Stimulated activated CD4-positive, alpha-beta T cell treated with anti-CD3 and anti-CD28 coated beads, Interleukin-15, amount 100 ng/mL, for 24 hours (primary cell): Measurements from ENCODE around the gene VAV2.
A peak's percentile ranks its signal among the peaks of the same experiment; 100 is the strongest.

Experiments
- DNase-seq: peaks from one replicate; pipeline ENCODE4 v3.0.0-alpha.2; 2020

Gene VAV2

DNA sequence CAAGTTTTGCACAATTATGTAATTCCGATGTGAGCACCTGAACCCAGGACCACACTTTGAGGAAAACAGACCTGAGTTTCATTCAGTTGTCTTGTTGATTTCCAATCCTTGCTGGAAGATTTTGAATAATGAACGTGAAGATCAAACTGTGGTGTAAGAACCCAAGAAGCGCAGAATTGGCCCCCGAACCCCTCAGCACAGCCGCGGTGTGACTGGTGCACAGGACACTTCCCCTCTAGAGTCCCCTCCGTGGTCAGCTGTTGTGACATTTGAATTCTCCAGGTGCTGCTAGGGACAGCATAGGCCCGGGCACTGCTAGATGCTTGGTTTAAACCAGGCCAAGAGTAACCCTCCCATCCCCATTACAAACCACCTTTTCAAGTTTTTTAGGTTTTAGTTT lies 34.9 kb upstream of the VAV2 start:
- no peak for DNase-seq

DNA sequence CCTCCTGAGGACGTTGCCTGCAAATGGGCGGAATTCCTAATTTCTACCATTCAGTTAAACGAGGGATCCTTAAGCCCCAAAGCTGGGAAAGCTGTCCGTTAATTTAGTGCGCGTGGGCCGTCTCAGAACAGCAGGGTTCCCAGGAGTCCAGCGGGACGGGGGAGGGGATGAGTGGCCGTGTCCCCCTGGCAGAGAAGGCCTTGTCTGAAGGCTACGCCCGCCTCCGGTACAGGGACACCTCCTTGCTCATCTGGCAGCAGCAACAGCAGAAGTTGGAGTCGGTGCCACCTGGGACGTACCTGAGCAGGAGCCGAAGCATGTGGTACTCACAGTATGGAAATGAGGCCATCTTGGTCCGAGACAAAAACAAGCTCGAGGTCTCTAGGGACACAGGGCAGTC lies 34.5 kb upstream of the VAV2 start:
- no peak for DNase-seq

DNA sequence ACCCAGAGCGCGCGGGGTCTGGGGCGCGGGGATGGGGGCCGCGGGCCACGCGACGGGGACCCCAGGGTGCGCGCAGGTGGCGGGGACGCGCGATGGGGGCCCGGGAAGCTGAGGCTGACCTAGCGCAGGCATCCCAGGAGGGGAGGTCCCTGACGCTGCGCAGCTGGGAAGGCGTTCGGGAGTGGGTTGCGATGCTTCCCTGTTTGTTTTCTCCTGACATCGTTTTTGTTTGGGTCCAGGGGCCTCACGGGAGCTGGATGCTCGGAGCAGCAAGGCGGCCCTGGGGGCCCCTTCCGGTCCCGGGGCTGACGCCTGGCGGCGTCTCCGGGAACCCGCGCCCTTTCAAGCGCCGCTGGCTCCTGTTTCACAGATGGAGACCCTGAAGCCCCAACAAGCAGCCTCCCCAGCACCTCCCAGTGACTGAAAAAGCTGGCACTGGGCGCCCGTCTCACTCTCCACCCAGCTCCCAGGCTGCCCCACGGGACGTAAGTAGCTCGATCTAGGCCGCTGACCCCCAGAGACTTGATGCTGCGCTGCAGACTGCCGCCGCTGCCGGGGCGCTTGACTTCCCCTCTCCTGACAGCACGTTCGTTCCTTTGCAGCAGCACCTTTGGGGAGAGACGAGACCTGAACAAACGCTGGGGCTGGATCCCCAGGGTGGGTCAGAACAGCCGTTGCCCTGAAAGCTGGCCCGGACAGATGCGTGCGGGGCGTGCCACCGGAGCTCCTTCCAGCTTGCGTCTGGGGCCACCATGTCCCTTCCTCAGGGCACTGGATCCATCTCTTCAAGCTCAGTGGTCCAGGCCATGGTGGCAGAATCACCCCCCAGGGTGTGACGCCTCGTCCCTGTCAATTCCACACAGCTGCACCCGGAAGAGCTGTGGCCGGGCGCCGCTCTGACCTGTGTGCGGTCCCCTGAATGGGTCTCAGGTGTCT lies 33.8 kb upstream of the VAV2 start:
- DNase-seq: peak; percentile 68

DNA sequence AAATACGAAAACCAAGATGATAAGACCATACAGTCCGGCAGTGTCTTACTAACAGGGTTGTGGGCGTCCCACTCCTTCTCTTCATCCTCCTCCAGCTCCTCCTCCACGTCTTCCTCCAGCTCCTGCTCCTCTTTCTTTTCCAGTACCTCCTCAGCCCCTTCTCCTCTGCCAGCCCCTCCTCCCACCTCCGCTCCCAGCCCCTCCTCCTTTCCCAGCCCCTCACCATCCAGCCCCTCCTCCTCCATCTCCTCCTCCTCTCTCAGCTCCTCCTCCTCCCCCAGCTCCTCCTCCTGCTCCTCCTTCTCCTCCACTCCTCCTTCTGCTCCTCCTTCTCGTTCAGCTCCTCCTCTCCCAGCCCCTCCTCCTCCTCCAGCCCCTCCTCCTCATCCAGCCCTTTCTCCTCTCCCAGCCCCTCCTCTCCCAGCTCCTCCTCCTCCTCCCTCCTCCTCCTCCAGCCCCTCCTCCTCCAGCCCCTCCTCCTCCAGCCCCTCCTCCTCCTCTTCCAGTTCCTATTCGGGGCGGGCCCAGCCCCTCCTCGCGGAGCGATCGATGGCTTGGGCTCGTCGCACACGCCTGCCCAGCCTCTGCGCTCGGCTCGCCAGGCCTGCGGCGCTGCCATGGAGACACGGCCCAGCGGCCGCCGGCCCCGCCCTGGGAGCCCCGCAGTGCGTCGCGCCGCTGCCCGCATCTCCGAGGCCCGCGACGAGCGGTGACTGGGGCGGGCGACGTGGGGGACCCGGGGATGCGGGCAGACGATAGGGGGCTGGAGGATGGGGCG lies 32.9 kb upstream of the VAV2 start, which contains the start of gene BRD3OS:
Gene BRD3OS (plus strand): TSS at position 654 of the 778 bp plus-strand sequence. CDS start 1,267 bp downstream, outside the sequence.
- peak; percentile 94 for DNase-seq

DNA sequence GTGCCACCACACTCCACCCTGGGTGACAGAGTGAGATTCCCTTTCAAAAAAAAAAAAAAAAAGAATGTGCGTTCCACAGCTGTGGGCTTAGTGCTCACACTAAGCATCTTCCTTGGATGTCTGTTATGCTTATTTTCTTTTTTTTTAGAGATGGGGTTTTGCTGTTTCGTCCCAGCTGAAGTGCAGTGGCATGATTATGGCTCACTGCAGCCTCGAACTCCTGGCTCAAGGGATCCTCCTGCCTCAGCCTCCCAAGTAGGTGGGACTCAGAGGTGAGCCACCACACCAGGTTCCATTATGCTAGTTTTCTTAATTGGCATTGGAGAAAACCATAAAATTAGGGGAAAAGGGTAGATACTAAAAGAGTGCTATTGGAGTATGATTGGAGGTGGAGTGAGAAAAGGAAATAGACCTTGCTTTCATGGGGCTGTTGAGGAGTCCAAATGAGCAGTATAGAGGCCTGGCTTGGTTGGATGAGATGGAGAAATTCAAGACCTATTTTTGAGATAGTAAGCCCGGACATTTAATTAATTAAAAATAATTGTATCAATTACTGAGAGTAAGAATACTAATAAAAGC lies 32.2 kb upstream of the VAV2 start:
- no peak for DNase-seq

DNA sequence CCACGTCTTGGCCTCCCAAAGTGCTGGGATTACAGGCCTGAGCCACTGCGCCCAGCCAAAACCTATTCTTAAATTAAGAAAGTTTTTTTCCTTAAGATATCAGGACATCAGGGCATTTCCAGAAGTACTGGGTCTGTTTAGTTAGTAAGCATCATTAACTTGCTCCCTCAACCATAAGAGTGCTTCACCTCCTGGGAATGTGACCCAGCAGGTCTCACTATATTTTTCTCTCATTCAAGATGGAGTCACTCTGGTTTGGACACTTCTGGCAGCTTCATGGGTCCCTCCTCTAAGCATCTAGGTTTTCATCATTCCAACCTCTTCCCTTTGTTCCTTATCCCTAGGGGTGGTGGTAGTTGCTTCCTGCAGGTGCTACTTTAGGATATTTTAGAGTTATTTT lies 22.8 kb upstream of the VAV2 start:
- DNase-seq: no peak

DNA sequence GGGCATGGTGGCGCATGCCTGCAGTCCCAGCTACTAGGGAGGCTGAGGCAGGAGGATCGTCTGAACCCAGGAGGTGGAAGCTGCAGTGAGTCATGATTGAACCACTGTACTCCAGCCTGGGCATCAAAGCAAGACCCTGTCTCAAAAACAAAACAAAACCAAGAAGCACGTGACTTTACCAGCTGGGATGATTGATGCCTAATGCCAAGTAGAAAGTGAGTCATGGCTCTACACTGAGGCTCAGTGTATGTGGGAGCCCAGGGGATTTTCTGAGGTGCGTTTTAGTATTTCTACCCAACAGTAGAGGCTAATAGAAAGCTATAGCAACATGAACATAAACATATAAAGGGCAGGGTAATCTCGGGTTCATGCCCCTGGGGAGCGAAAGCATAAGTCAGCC lies 19.3 kb upstream of the VAV2 start:
- no peak for DNase-seq

DNA sequence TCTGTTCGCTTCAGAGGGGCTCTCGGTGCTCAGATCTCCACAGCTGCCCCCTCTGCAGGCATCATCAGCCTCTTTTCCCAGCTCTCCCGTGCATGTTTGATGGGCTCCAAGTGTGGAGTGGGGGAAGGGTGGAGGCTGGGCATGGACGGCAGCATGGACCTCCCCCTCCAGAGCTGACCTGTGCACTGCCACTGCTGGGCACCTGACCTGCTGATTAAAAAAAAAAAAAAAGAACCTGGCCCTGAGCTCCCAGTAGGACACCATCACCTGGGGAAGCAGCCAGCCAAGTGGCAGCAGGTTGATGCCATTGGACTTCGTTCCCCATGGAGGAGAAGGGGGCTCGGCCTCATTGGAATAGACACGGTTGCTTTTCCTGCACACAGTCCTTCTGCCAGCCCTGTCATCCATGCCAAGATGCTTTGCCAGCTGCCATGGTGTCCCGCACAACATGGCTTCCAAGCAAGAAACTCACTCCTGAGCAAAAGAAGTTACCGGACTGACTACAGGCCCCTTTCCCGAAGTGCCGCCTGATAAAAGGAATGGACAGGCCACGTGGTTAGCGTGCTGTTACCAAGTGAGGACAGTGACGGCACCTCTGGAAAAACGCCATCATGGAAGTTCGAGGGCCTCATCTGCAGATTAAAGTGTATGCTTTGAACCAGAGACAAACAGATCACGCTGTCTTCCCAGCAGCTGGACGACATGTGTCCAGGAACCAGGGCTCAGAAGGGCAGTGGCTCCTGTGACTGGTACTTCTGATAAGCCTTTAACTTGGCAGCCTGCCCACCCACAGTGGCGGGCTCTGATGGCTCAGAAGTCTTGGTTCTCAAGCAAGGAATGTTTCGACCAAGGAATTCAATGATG lies 18.4 kb upstream of the VAV2 start:
- DNase-seq: no peak

DNA sequence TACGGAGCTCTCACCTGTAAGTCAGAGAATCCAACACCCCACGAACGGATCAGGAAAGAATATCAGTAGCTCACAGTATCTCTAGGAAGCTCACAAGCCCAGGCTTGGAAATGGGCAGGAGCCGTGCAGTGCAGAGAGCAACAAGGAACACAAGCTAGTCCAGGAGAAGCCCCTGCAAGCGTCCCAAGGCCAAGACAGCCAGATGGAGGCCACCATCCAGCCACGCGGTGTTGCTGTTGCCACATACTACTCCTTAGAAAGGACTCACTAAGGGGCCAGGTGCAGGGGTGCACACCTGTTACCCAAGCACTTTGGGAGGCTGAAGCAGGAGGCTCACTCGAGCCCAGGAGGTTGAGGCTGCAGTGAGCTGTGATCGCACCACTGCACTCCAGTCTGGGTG lies 15.4 kb upstream of the VAV2 start:
- DNase-seq: no peak

DNA sequence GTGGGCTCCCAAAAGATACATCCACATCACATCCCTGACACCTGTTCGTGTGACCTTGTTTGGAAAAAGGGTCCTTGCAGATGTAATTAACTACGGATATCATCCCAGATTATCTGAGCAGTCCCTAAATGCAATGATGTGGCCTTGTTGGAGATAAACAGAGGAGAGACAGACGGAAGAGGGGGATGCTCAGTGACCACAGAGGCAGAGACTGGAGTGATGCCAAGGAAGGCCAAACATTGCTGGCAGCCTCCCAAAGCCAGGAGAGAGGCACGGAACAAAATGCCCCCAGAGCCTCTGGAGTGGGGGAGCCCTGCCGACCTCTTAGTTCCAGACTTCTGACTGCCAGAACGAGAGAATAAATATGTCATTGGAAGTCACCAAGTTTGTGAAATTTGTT lies 15.0 kb upstream of the VAV2 start:
- DNase-seq: no peak

DNA sequence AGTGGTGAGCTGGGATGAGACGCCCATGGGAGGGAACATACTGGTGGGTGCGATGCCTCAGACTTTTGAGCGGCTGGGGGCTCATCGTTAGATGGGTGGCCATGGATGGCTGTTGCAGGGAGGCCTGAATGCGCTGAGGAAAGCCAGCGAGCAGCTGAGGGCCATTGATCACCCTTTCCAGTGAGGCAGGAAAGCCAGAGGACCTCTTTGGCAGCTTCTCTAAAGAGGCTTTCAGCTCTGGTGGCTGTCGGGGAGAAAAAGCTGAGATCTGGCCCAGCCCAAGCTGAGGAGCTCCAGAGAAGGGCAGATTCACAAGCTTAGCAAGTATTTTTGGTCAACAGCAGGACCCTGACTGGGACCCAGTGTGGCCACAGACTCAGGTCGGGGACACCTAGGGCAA lies 13.3 kb upstream of the VAV2 start:
- no peak for DNase-seq

DNA sequence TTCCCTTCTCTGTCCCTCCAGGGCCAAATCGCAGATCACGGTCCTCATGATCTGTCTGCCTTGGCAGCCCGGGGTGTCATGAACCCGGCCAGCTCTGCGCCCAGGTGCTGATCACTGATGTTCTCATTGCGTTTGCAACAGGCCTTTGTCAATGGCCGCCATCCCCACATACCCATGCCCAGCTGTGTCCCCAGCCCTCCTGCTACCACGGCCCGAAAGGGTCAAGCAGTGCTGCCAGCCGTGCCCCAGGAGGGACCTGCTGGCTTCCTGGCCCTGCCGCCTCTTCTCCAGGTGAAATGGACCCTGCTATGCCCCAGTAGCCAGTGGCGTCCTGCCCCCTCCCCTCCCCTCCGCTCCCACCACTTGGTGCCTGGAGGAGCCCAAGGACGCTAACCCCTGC lies 12.8 kb upstream of the VAV2 start:
- no peak for DNase-seq

DNA sequence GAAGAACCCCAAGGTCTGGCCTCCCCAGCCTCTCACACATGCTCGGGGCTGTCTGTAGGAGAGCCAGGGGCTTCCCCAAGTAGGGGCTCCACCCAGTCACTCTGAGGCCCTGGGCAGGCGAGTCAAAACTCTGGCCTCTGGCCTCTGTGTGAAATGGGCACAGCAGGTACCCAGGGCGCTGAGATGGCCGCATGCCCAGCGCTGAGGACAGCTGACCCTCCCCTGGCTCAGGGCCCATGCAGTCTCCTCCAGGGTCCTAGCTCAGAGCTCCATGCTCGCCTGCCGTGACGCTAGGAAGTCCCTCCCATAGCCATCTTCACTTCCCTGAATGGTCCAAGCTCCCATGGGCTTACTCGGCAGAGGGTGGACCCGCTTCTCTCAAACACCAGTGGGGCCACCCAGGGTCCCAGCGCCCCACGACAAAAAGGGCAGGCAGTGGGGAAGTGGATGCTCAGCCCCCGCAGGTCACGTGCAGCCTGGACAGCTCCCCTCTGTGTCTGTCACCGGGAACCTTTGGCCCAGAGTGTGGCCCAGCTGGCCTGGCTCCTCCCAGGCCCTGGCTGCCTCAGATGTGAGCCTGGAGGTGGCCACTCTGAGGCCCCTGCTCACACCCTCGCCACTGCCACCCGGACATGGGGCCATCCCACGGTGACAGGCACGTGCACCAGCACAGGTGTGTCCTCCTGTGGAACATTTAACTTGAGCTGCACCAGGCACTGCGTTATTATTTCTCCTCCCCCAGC lies 12.2 kb upstream of the VAV2 start:
- DNase-seq: no peak

DNA sequence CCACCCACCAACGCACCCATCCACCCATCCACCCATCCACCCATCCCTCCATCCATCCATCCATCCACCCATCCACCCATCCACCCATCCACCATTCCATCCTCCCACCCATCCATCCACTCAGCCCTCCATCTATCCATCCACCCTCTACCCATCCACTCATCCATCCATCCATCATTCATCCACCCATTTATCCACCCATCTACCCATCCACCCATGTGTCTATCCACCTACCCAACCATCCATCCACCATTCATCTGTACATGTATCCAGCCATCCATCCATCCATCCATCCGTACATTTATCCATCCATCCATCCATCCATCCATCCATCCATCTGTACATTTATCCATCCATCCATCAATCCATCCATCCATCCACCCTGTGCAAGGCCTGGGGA lies 11.1 kb upstream of the VAV2 start:
- no peak for DNase-seq

DNA sequence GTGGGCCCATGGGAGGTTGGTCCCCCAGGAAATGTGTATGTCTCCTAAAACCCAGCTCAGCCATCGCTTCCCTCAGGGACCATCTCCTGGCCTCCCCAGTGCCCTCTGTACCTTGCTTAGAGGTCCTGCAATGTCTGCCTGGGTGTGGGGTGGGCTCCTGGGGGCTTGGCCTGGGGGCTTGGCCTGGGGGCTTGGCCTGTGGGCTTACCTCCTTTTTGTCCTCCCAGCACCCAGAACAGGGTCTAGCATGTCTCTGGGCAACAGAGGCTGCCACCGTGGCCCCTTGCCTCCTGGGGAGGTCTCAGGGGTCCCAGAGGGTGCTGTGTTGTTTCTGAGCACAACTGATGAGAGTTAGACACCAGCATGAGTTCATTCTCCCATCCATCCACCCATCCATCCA lies 10.7 kb upstream of the VAV2 start:
- DNase-seq: no peak

DNA sequence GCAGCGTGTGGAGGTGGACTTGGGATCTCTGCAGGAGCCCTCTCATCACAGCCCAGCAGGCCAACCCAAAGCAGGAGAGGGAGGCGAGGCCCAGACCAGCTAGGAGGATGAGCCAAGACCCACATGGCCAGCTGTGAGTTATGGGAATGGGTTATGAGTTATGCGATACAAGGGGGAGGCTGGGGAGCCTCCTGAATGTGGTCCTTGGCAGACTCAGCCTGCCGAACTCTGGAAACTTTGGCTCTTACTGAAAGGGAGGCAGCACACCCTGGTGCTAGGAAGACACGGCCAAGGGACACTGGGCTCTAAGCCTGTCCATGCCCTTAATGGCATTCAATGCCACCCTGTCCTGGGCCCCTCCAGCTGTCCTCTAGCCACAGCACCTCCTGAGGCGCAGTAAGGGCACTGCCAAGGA lies 7.7 kb upstream of the VAV2 start:
- DNase-seq: no peak

DNA sequence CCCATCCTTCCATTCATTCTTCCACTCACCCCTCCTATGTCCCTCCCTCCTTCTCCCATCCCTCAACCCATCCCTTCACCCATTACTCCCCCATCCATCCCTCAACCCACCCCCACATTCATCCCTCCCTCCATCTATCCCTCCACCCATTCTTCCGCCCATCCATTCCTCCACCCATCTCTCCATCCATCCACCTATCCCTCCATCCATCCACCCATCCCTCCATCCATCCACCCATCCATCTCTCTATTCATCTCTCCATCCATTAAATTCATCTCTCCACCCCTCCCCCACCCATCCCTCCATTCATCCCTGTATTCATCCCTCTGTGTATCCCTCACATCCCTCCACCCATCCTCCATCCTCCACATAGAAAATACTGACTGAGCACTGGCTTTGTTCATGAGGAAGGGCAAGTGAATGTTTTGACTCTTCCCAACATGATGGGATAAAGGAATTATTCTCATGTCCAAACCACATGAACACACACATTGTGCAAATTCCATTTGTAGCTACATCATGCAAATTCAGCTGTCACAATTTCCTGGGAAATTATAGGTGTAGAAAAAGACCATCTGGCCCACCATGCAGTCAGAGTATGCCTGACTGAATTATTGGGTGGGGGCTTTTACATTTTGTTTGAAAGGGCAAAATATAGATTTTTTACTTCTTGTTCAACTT lies 6.9 kb upstream of the VAV2 start:
- DNase-seq: no peak

DNA sequence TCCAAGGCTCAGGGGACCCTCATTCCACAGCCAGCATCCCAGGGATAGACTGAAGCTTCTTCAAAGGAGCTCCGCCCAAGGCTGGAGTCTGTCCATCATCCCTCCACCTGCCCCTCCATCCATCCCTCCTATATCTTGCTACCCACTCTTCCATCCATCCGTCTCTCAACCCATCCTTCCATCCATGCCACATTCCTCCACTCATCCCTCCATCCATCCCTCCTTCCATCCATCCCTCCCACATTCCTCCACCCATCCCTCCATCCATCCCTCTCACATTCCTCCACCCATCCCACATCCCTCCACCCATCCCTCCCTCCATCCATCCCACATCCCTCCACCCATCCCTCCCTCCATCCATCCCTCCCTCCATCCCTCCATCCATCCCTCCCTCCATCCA lies 5.5 kb upstream of the VAV2 start:
- DNase-seq: no peak

DNA sequence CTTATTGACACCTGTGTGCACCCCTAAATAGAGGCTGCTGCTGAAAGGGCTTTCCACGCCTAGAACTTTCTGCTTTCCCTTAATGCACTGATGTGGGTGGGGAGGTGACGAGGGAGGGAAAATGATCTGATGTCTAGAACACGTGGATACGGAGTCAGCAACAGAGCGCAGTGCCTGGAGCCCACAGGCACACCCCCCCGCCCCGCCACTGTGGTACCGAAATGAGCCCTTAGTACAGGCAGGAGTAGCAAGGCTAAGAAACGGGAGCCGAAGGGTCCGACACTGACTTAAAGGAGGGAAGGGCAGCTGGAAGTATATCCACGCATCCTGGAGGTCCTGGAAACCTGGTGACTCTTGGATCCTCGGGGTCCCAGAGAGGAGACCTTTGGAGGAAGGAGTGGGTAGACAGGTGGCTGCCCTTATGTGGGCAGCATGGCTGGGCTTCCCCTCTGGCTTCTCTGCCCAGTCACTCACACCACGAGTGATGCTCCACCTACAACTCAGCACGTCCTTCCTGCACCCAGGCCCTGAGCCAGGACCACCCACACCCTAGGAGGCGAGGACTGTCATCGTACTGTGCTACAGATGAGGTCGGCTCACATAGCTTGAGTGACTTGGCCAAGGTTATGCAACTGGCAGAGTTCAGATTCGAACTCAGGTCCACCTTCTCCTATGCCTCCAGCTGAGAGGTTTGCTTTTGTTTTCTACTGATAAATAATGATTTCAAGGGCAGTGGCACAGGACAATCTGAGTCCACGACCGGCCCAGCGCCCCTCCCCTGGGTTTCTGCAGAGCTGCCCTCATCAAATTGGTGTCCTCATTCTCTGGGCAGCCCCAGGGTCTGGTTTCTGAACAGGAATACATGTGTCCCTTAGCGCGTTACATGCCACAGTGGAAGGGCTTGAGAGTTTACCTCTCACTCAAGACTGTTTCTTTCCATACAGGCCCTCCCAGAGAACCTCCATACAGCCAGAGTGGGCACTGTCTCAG lies 4.7 kb upstream of the VAV2 start:
- no peak for DNase-seq
